Measurements from ENCODE around the gene TMEM185B.
"Not testable (repeated sequence)": the region's sequence is repeated elsewhere in the genome, so short reads cannot be mapped to it uniquely, and the experiment has no call there.

TMEM185B gene

GRCh38 chr2:120223034-120223912 lies at the start of gene TMEM185B:
Gene TMEM185B, minus strand, starts transcription at chr2:120223400. Its CDS starts 424 bp downstream, at chr2:120222976.
- DNase-seq = peak; percentile 77 to 83 (median 82)

GRCh38 chr2:120271711-120272379 lies 48.6 kb upstream of the TMEM185B start:
- DNase-seq = no peak

- no peak for DNase-seq
Measured at GRCh38 chr2:120269816-120270215, 46.6 kb upstream of the TMEM185B start.

- no peak for DNase-seq
Measured at GRCh38 chr2:120269076-120269744, 46.0 kb upstream of the TMEM185B start.

- no peak for DNase-seq
Measured at GRCh38 chr2:120267348-120267747, 44.1 kb upstream of the TMEM185B start.

- no peak for DNase-seq
Measured at GRCh38 chr2:120265006-120265405, 41.8 kb upstream of the TMEM185B start.

GRCh38 chr2:120262761-120263428 lies 39.7 kb upstream of the TMEM185B start:
- DNase-seq = no peak

GRCh38 chr2:120262150-120262549 lies 39.0 kb upstream of the TMEM185B start:
- DNase-seq = no peak

- peak in 2 of 4 experiments; percentile 5 to 16 for DNase-seq
Measured at GRCh38 chr2:120261387-120262006, 38.3 kb upstream of the TMEM185B start.

GRCh38 chr2:120260736-120261135 lies 37.5 kb upstream of the TMEM185B start:
- DNase-seq = no peak

GRCh38 chr2:120259939-120260338 lies 36.7 kb upstream of the TMEM185B start:
- not testable (repeated sequence) for DNase-seq

GRCh38 chr2:120258196-120258595 lies 35.0 kb upstream of the TMEM185B start:
- no peak for DNase-seq

- DNase-seq = no peak
Measured at GRCh38 chr2:120257522-120257921, 34.3 kb upstream of the TMEM185B start.

- no peak for DNase-seq
Measured at GRCh38 chr2:120256651-120257000, 33.4 kb upstream of the TMEM185B start.

GRCh38 chr2:120255986-120256650 lies 32.9 kb upstream of the TMEM185B start:
- DNase-seq = no peak

- no peak for DNase-seq
Measured at GRCh38 chr2:120255071-120255470, 31.9 kb upstream of the TMEM185B start.

GRCh38 chr2:120254178-120254577 lies 31.0 kb upstream of the TMEM185B start:
- DNase-seq = no peak

GRCh38 chr2:120253021-120253882 lies 30.1 kb upstream of the TMEM185B start:
- DNase-seq = peak in 2 of 4 experiments; percentile 32 to 43

- peak; percentile 96 to 98 (median 97) for DNase-seq
Measured at GRCh38 chr2:120252225-120253020, 29.2 kb upstream of the TMEM185B start, which contains the start of gene RALB. Gene RALB, plus strand, starts transcription at chr2:120252852. Its CDS starts 25,813 bp downstream, at chr2:120278665.

- no peak for DNase-seq
Measured at GRCh38 chr2:120251880-120252224, 28.7 kb upstream of the TMEM185B start.

Data from activated CD4-positive, CD25-positive, alpha-beta regulatory T cell (primary cell).